ENCODE measurements around the gene LY86.
A peak's percentile ranks its signal among the peaks of the same experiment; 100 is the strongest.

LY86 gene

DNA sequence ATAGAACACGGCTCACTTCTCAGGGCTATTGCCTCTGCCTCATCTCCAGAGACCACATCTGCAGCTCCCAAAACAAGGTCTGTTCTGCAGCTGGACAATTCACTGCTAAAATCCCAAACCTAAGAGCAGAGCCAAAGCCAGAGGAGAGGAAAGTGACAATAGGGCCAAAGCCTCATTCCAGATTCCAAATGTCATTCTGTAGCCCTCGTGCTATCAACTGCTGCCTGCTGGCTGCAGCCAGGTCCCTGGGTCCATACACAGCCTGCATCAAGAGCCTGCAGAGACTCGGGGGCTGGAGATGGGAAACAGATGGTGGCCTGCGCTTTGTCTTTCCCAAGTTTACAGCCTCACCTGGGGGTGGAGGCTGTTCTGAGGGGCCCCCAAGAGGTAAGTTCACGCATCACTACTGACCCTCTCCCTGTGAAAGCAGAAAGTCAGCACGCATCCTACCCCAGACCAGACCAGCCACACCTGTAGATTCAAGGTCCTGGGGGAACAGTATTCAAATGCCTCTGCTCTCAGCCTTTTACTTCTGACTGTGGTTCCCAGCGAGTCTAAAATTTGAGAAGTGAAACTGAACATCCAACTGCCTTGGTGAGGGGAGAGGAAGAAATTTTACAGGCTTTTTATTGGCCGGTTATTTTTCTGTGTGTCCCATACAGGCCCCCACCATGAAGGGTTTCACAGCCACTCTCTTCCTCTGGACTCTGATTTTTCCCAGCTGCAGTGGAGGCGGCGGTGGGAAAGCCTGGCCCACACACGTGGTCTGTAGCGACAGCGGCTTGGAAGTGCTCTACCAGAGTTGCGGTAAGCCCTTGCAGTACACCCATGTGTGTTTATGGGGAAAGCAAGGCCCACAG lies at the start of gene LY86:
LY86 (plus strand) TSS at position 657 of the 860 bp plus-strand sequence; CDS start at position 672, 15 bp downstream.
- no peak for DNase-seq

DNA sequence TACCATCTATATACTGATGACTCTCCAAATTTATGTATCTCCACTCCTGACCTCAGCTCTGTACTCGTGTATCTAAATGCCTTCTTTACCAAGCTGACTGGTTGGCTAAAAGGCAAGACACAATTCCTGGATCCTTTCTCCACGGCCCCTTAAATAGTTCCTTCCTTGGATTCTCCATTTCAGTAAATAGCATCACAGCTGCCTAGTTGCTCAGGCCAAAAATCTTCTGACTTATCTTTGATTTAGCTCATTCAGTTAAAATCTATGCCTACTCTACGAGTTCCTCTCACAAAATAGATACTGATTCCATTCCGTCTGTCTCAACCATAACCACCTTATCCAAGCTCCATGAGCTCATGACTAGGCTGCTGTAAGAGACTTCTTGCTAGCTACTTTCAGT lies 49.5 kb upstream of the LY86 start:
- DNase-seq, result no peak

DNA sequence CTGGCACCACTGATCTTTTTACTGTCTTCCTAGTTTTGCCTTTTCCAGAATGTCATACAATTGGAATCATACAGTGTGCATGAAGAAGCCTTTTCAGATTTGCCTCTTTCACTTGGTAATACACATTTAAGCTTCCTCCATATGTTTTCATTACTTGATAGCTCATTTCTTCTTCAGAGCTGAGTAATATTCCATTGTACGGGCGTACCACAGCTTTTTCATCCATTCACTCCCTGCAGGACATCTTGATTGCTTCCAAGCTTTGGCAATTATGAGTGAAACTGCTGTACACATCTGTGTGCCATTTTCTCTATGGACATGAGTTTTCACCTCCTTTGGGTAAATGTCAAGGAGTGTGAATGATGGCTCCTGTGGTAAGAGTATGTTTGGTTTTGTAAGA lies 46.2 kb upstream of the LY86 start:
- no peak for DNase-seq

DNA sequence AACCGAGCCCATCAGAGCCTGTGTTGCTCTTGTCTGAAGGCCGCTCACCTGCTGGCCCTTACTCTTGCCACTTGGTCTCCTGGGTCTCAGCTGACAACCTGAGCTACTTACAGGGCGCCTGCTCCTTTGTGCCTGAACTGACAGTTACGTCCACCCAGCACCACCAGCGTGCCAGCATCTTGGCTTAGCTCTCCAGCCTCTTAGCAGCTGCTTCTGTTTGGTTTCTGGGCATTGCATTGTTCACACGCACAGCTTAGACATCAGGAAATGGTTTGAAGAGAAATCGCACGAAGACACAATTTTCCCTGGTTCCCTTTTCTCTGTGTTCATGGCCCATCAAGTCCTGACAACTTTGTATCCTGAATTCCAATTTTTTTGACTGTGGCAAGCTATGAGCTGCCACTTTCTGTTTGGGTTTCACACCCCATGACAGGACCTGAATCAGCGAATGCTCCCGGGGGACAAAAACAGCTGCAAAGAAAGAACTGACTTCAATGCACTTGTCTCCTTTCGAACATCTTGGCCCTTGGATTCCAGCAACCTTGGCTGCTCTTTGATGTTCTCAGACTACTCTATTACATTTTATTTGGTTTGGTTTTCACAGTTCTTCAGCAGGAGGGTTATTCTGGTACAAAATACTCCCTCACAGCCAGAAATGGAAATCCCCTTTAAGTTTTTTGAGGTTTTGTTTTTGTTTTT lies 45.2 kb upstream of the LY86 start:
- DNase-seq, result no peak

DNA sequence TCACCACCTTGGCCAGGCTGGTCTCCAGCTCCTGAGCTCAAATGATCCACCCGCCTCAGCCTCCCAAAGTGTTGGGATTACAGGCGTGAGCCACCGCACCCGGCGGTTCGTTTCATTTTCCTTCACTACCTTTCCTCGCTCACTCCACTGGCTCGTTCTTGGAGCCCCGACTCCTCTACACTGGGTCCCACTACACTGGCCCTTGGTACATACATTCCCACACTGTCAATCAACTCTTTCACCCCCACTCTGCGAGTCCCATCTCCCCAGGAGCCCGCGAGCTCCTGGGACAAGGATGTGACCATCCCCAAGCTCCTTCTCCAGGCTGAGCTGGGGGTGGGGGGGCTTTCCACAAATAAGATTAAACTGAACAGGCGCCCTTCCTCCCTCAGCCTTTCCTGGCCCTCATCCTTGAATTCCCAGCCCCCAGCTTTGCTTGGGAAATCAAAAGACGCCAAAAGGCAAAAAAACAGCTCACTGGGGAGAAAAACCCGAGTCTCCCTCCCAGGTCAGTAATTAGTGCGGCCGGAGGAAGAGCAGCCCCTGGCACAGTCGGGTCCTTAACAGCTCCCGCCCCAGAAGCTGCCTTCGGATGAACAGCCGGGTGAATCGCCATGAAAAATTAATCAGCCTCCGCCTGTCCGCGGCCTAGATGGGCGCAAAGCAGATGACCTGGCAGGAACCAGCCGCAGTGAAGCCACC lies 42.8 kb upstream of the LY86 start:
- DNase-seq, result no peak

DNA sequence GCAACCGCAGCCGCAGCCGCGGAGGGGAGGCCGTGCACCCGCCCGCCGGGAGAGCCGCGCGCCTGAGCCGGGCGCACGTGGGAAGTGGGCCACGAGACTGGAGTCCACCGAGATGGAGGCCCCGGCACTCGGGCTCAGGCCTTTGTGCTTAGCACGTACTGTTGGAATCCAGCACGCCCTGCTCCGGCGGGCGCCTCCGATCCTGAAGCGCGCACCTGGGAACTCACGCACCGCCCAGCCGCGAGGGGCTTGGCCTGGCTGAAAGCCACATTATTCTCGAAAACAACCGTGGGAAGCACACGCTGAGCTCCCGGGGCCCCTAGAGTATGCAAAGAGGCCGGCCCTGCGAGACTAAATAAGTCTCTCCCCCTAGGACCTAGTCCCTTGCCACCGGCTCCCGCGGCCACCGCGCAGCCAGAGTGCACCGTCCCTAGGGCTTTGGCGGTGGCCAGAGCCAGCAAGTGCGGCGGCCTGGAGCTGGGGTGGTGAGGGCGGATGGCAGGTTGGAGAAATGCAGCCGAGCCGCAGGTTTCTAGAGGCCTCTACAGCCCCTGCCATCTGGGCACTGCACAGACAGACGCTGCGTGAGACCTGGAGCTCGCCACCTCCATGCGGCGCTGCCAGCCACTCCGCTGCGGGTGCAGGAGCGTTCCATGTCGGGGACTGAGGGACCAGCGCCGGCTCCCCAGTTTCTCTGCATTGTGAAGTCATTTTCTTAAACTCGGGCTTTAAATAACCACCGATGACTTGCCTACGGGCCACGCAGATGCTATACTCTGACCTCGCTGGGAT lies 42.0 kb upstream of the LY86 start:
- peak; percentile 33 for DNase-seq

DNA sequence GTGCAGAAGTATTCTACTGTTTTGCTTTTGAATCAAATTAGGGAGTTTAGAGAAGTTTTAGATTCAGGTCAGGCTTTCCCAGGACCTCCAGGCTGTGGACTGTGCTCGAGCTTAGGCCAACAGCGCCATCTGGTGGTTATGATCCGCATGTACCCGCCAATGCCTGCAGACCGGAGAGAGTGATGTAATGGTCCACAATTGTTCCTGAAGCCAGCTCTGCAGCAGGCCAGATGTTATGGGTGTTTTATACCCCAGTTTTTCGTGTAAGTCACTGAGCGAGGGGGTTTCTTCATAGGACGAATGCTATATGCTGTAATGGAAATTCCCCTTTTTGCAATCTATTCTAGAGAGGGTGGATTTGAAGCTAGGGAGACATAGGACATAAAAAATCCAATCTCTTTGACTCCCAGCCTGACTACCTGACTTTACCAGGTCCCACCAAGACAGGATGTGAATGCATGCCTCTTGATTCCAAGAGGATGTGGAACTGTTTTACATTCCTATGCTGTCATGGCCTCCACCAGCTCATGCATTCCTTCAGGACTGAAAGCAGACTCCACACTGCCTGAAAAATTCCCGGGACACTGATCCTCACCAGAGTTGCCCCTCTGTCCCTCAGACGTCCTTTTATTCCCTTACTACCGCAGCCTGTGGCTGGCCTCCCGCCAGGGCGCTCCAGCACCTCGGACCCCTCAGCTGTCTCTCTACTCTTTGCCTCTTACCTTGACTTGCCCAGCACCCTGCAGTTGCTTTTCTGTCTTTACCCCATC lies 41.2 kb upstream of the LY86 start:
- DNase-seq, result peak; percentile 93

DNA sequence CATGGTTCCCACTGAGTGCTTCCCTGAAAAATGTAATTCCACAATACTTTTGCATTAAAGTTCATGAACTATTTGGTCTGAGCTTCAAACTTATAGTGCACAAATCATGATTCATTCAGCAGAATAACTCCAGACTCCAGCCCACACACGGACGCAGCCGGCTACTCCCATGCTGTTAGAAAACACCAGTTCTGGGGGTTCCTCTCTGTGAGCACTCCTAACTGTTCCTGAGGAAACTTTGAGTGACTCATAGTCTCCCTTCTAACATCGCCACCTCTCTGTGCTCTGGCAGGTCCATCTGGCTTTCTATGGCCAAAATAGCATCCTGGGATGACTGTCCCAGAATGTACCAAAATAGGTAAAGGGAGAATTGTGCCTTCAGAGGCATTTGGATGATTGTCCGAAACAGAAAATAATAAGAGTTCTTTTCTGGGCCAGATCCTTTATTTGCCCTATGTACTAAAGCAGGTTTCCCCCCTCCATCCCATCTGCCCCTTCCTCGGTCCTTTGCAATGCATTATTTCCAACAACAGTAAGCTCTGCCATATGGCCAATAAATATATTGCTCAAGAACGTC lies 32.3 kb upstream of the LY86 start:
- DNase-seq, result no peak

DNA sequence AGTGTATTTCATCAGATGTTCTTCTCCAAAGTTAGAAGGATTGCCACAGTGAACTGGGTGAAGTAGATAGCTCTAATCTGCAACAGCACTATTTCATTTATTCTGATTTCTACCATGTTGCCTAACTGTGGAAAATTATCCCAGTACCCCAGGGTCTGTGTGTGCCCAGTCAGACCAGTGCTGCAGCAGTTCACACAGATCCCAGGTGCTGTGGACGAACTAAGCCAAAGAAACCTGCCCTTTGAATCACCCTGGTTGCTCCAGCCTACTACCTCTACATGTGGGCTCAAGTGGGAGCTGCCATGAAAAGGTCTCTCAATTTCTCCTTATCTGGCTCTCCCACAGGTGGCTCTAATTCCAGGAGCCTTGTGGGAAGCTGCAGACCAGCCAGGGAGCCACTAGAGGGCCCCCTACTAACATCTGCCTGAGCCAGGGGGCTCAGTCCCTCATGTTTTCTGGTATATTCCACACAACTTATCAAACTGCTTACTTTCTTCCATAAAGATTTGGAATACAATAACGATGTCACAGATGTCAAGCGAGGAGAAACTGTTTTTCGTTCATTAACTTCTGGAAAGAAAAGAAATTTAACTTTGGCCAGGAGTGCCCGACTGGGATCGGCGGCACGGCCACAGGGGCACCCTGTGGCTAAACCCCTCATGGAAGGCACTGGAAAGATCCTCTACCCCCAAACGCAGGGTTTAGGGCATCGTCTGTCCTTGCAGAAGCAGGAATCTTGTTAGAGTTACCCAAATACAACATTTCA lies 31.6 kb upstream of the LY86 start:
- peak; percentile 77 for DNase-seq

DNA sequence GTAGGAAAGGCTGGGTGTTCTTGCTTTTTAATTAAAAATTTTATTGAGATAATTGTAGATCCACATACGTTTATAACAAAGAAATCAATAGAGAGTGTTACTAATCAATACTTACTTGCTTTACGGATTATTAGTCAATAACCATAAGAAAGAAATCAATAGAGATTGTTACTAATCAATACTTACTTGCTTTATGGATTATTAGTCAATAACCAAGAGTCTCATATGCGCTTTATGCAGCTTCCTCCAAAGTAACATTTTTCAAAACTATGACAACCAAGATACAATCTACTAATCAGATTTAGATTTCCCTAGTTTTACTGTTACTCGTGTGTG lies 31.0 kb upstream of the LY86 start:
- DNase-seq, result no peak

DNA sequence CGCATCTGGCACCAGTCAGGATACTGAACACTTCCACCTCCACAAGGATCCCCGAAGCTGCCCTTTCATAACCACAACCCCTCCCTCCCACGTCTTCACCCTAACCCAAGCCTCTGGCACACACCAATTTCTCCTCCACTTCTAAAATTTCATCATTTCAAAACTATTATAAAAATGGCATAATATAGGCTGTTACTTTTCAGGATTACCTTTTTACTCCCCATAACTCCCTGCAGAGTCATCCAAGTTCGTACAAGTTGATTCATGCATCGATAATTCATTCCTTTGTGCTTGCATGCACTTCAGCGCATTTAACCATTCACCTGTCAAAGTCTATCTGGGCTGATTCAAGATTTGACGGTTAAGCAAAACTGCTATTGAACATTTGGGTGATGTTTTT lies 30.6 kb upstream of the LY86 start:
- DNase-seq, result no peak

DNA sequence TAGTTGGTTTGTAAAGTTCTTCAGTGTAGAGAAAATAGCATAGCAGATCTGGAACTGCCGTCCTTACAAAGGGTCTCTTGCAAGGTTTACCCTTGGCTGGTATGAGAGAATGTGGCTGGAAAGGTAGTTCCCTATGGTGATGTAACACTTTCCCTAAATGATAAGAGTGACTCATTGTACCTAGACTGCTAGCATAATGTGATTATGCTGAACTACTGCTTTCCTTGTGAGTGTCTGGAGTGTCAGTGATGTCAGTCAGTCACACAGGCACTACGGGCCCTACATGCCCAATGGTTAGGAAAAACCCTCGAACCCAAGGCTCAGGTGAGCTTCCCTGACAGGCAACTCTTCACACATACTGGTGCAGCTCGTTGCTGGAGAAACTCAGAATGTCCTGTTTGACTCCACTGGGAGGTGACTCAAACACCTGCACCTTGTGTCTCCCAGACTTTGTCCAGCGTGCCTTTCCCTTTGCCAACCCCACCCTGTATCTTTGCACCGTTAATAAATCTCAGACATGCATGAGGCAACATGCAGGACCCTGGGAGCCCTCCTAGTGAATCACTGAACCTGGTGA lies 28.4 kb upstream of the LY86 start:
- no peak for DNase-seq

DNA sequence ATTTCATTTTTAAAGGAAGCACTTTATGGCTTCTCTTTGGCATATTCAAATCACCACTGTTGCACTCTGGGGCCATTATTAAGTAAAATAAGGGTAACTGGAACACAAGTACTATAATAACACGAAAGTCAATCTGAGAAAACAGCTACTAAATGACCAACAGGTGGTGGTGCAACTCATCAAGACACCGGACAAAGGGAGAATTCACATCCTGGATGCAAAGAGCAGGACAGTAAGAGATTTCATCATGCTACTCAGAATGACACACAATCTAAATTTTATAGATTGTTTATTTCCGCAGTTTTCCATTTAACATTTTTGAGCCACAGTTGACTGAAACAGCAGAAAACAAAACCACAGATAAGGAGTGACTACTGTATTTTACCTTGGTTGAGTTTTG lies 27.6 kb upstream of the LY86 start:
- peak; percentile 10 for DNase-seq

DNA sequence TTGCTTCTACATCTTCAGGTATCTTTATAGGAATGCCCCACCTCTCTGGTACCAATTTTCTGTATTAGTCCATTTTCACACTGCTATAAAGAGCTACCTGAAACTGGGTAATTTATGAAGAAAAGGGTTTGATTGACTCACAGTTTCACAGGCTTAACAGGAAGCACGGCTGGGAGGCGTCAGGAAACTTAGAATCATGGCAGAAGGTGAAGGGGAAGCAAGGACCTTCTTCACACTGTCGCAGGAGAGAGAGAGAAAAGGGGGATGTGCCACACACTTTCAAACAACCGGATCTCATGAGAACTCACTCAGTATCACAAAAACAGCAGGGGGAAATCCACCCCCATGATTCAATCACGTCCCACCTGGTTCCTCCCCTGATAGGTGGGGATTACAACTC lies 24.4 kb upstream of the LY86 start:
- no peak for DNase-seq

DNA sequence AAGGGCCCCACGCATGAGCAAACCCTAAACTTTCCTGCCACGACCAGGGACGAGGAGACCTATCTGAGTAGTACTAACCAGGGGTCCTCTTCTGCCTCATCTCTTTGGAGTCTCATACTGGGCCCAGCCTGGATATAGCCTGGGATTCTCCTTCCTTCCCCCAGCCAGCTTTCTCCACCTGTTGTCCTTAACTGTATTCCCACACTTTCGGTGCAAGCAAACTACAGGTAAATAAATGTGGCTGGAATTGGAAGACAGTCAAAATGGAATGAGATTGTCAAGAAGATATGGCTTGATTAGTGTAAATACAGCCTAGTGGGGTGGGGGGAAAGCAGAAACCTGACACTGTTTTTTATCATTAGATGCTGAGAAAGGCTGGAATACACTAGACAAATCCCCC lies 23.5 kb upstream of the LY86 start:
- DNase-seq, result no peak

DNA sequence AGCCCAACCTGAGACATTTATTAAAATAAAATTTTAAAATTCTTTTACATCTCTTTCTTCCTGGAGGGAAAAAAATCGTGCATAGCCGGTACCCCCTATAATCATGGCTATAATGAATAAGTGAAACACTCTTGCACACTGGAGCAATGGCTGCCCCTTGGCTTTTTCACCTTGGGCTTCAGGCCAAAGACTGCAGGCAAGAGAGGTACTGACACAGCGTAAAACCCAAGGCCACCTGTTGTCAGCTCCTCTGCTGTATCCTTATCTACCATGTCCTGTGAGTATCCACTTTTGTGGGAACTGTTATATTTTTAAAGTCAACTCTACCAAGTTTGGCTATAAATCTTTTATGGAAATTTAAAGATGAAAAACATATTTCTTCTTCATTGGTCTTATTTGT lies 23.0 kb upstream of the LY86 start:
- no peak for DNase-seq

DNA sequence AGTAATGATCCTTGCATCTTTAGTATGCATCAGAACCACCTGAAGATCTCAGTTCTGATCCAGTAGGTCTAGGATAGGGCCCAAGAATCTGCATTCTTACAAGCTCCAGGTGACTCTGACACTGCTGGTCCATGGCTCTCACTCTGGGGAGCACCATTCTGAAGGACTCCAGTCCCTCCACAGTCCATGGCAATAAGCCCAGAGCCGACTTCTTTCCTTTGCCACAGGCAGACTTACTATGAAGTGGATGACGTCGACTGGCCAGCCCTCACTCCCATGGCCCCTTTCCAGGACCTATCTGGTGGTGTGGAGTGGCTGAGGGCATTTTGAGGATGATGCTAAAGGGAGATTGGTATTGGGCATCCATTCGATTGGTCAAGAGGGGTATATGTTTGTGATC lies 21.8 kb upstream of the LY86 start:
- DNase-seq, result no peak

DNA sequence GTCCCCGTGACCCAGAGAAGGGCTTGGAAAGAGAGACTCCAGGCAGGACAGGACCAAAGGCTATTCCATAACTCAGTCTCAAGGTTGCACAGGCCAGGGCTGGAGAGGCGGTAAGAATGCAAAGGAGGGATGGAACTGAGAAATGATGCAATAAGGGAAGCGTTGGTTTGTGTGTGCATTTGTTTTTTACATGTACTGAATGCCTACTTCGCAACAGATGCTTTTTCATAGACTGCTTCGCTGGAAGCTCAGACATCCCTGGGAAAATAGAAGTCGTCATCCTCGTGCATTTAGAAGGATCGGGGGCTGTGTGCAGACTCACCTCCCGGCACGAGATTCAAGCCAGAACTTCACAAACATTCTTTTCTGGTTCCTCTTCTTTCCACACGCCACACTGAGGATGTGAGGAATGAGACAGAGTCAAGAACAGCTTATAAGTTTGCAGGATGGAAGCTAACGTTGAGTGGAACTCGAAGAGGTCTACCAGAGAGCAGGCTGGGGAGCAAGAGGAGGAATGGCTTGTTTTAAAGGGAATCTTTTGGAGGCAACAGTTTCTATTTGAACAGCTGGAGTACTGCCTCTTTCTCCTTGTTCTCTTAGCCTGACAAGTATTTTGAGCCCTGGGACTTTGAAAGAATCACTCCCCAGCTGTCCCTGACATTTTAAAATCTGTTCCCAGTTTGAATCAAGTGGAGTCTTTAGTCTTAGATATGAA lies 19.3 kb upstream of the LY86 start:
- no peak for DNase-seq

DNA sequence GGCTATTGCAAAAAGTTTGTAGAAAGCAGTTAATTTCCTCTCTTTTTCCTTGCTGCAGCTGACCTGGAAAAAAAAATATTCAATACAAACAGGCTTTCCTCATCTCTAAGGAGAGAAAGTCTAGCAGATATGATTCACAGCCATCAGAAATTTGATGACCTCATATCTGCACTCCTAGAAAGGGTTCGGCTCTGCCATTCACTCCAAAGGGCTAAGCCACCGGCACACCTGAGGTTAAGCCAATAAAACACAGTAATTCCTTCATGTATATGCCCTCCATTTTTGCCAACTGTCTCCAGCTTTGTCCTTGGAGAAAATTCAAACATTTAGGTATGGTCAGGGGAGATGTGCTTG lies 18.7 kb upstream of the LY86 start:
- DNase-seq, result no peak

Data from hematopoietic multipotent progenitor cell treated with erythropoietin and hydrocortisone succinate and interleukin-3 and kit ligand, for 6 days (in vitro differentiated cells).